T-helper 22 cell (primary cell): ENCODE results near the gene STRIP1.
A peak's percentile ranks its signal among the peaks of the same experiment; 100 is the strongest.

Experiments
- DNase-seq: peaks from one replicate; pipeline ENCODE4 v3.0.0-alpha.2; 2020; ENCODE audit warnings: low read depth

The STRIP1 gene

GRCh38 chr1:110034451-110035235 is at the start of gene STRIP1:
STRIP1 (plus strand) TSS chr1:110034624; CDS start chr1:110034638, 14 bp downstream.
- DNase-seq = peak; percentile 85

GRCh38 chr1:109985247-109986053 is 49.0 kb upstream of the STRIP1 start:
- no peak for DNase-seq

GRCh38 chr1:109986054-109986444 is 48.4 kb upstream of the STRIP1 start:
- no peak for DNase-seq

GRCh38 chr1:109988349-109988914 is 46.0 kb upstream of the STRIP1 start:
- no peak for DNase-seq

GRCh38 chr1:109989506-109990301 is 44.7 kb upstream of the STRIP1 start:
- DNase-seq = no peak

GRCh38 chr1:109990302-109990653 is 44.1 kb upstream of the STRIP1 start:
- DNase-seq = no peak

GRCh38 chr1:109991400-109991925 is 43.0 kb upstream of the STRIP1 start:
- DNase-seq = no peak

GRCh38 chr1:109993885-109994284 is 40.5 kb upstream of the STRIP1 start:
- no peak for DNase-seq

GRCh38 chr1:109994654-109995053 is 39.8 kb upstream of the STRIP1 start:
- DNase-seq = no peak

GRCh38 chr1:109995536-109995935 is 38.9 kb upstream of the STRIP1 start:
- DNase-seq = no peak

GRCh38 chr1:109996476-109996875 is 37.9 kb upstream of the STRIP1 start:
- no peak for DNase-seq

GRCh38 chr1:109997204-109997866 is 37.1 kb upstream of the STRIP1 start:
- DNase-seq = no peak

- no peak for DNase-seq
Measured at GRCh38 chr1:109997867-109998229, 36.6 kb upstream of the STRIP1 start.

GRCh38 chr1:110002695-110003094 is 31.7 kb upstream of the STRIP1 start:
- no peak for DNase-seq

GRCh38 chr1:110003747-110004428 is 30.5 kb upstream of the STRIP1 start:
- no peak for DNase-seq

GRCh38 chr1:110004583-110004982 is 29.8 kb upstream of the STRIP1 start:
- no peak for DNase-seq

- no peak for DNase-seq
Measured at GRCh38 chr1:110005971-110006370, 28.5 kb upstream of the STRIP1 start.

GRCh38 chr1:110006516-110006915 is 27.9 kb upstream of the STRIP1 start:
- no peak for DNase-seq

GRCh38 chr1:110007046-110007830 is 27.2 kb upstream of the STRIP1 start:
- no peak for DNase-seq

- no peak for DNase-seq
Measured at GRCh38 chr1:110008971-110009565, 25.4 kb upstream of the STRIP1 start.
